Kidney epithelial cell (primary cell): Measurements from ENCODE around the gene WNT11. TPM values are rescaled to one million over a fixed set of nuclear protein-coding genes. Genes with fewer than 3 reads are reported as not detected.
"Not testable (repeated sequence)": the region's sequence is repeated elsewhere in the genome, so short reads cannot be mapped to it uniquely, and the experiment has no call there.

ENCODE experiments used
- DNase-seq: peaks from one replicate; pipeline ENCODE4 v3.0.0-alpha.2; 2010; ENCODE audit warnings: low read depth
- H3K27me3 ChIP-seq: 2 replicates; pipeline ENCODE4 v1.6.0; 2011; ENCODE audit warnings: low read length; ENCODE audit not compliant: control insufficient read depth, insufficient read depth
- H3K36me3 ChIP-seq: 2 replicates; pipeline ENCODE4 v1.5.1; 2011; ENCODE audit warnings: low read length; ENCODE audit not compliant: control insufficient read depth, insufficient read depth
- H3K4me3 ChIP-seq: 2 replicates; pipeline ENCODE4 v1.5.1; 2011; ENCODE audit warnings: low read depth, mild to moderate bottlenecking, control low read depth, low read length
- CTCF ChIP-seq: IDR thresholded peaks from 2 replicates; pipeline ENCODE4 v1.5.1; 2011; ENCODE audit warnings: mild to moderate bottlenecking, moderate library complexity, low read length, control low read depth, inconsistent platforms; ENCODE audit not compliant: insufficient read depth, poor library complexity, severe bottlenecking
- total RNA-seq: library from RNA; depleted of rRNA; stranded (reverse); fragments of >200 nt; gene quantifications from 2 replicates; pipeline ENCODE4 v1.2.3, GENCODE V29; 2015

Gene WNT11
- total RNA-seq, 1 donor from 2014 or later, result 0.21 TPM

GRCh38 chr11:76200006-76200940 is 6.0 kb downstream of the WNT11 start:
- no peak for DNase-seq
- no peak overlapping the region for H3K4me3 ChIP-seq
- TF ChIP-seq CTCF, result no peak
- H3K36me3 ChIP-seq, result no peaks in the 10 kb centered on the region
- peaks cover 41% of the 10 kb centered on the region for H3K27me3 ChIP-seq

- peaks cover 28% of the 10 kb centered on the region for H3K27me3 ChIP-seq
- H3K4me3 ChIP-seq, H3K36me3 ChIP-seq, DNase-seq: not testable (repeated sequence)
These were observed 7.6 kb downstream of the WNT11 start for GRCh38 chr11:76198691-76199090.

GRCh38 chr11:76197941-76198640 is 8.2 kb downstream of the WNT11 start:
- TF ChIP-seq CTCF, result no peak
- no peak overlapping the region for H3K4me3 ChIP-seq
- H3K27me3 ChIP-seq, result peaks cover 22% of the 10 kb centered on the region
- DNase-seq, result no peak
- no peaks in the 10 kb centered on the region for H3K36me3 ChIP-seq

DNA sequence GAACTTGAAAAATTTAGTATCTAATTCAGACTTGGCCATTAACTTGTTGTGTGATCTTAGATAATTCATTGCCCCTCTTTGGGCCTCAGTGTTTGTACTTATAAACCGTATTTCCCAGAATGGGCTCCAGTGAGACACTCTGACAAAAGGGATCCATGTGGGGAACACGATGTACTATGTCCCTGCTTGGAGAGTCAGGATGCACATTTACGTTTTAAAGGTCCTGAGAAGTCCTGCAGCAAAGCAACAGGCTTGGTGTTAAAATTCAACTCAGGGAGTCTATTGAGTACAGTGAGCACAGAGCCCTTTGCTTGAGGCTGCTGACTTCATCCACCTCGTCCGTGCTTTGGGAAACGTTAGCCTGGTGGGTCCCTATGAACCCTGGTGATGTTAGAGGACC is 9.0 kb downstream of the WNT11 start:
- TF ChIP-seq CTCF, result no peak
- Histone ChIP-seq H3K4me3 (no peak overlapping the region), H3K27me3 (peaks cover 20% of the 10 kb centered on the region), H3K36me3 (no peaks in the 10 kb centered on the region)
- no peak for DNase-seq

DNA sequence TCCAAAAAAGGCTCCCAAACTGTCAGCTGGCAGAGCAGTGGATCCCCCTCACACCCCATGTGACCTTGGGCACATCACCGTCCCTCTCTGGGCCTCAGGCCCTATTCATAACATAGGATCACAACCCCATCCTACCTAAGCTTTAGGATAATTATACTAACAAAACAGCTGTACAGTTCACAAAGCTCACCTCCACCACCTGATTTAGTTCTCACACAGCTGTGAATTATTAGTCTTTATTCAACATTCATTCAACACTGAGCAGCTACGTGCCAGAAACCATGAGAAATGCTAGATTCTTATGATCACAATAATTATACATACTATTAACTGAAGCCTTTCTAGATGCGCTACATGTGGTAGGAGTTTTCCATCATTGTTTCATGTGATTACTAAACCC is 9.5 kb downstream of the WNT11 start:
- Histone ChIP-seq H3K4me3 (no peak overlapping the region), H3K27me3 (peaks cover 15% of the 10 kb centered on the region), H3K36me3 (no peaks in the 10 kb centered on the region)
- TF ChIP-seq CTCF, result no peak
- DNase-seq, result no peak

- H3K4me3 ChIP-seq, result no peak overlapping the region
- TF ChIP-seq CTCF, result no peak
- peaks cover 11% of the 10 kb centered on the region for H3K27me3 ChIP-seq
- H3K36me3 ChIP-seq, result no peaks in the 10 kb centered on the region
- no peak for DNase-seq
These were observed 11.2 kb downstream of the WNT11 start for GRCh38 chr11:76194872-76195668.
